Thymus (tissue), 11 donors: ENCODE data around the gene ALKBH4. TPM values are rescaled to one million over a fixed set of nuclear protein-coding genes. Genes with fewer than 3 reads are reported as not detected.

Source experiments
- DNase-seq, 9 donors: peaks; one replicate each; pipeline ENCODE4 v3.0.0-alpha.2; 2013; ENCODE audit warnings: low spot score in 9 of 9, low read depth in 6 of 9, missing footprints in 1 of 9
- H3K27ac ChIP-seq, 2 donors: one replicate each; pipeline ENCODE4 v1.5.1; 2013; ENCODE audit warnings: control low read depth in 1 of 2, low read depth in 1 of 2, low read length in 1 of 2, mild to moderate bottlenecking in 1 of 2, moderate library complexity in 1 of 2
- H3K27me3 ChIP-seq, 2 donors: one replicate each; pipeline ENCODE4 v1.5.1; 2013; ENCODE audit warnings: low read length in 1 of 2; ENCODE audit not compliant: control insufficient read depth in 2 of 2, insufficient read depth in 1 of 2
- H3K36me3 ChIP-seq, 2 donors: one replicate each; pipeline ENCODE4 v1.5.1; 2013; ENCODE audit warnings: low read length in 1 of 2, mild to moderate bottlenecking in 1 of 2, moderate library complexity in 1 of 2; ENCODE audit not compliant: control insufficient read depth in 2 of 2, insufficient read depth in 2 of 2
- H3K4me1 ChIP-seq, 2 donors: one replicate each; pipeline ENCODE4 v1.5.1; 2013; ENCODE audit warnings: low read length in 2 of 2; ENCODE audit not compliant: control insufficient read depth in 2 of 2, insufficient read depth in 2 of 2
- H3K4me3 ChIP-seq, 2 donors: one replicate each; pipeline ENCODE4 v1.5.1; 2013; ENCODE audit warnings: low read length in 2 of 2, control low read depth in 1 of 2, mild to moderate bottlenecking in 1 of 2
- H3K9me3 ChIP-seq, 2 donors: one replicate each; pipeline ENCODE4 v1.5.1; 2013; ENCODE audit warnings: low read length in 1 of 2, mild to moderate bottlenecking in 1 of 2; ENCODE audit not compliant: control insufficient read depth in 2 of 2, insufficient read depth in 1 of 2
- WGBS: extraction: QIAGEN DNeasy Blood & Tissue Kit; methylation state at CpG from one replicate; pipeline ENCODE4 v1.1.7; 2013; 5-methylcytosine and 5-hydroxymethylcytosine counted together
- polyA plus RNA-seq: library from polyadenylated mRNA; stranded (reverse); fragments of 200-250 nt; gene quantifications from one replicate; pipeline ENCODE4 v1.2.3, GENCODE V29; 2013
- total RNA-seq: library from RNA; stranded (reverse); fragments of 120-200 nt; gene quantifications from one replicate; pipeline ENCODE4 v1.2.4, GENCODE V29; 2013
- donor health status: healthy.

The ALKBH4 gene
- total and polyA plus RNA-seq, 2 donors = 10.0 to 11.4 TPM

GRCh38 chr7:102425639-102426267, 38.9 kb downstream of the ALKBH4 start:
- no peaks in the 10 kb centered on the region for H3K27me3 ChIP-seq
- DNase-seq = peak in 5 of 9 donors; percentile 63 to 89 (median 79)
- peaks cover 24 to 27% of the 10 kb centered on the region in 2 donors for H3K36me3 ChIP-seq
- peak overlapping the region; percentile 99 to 100 for H3K27ac ChIP-seq
- 43% methylated on average over 25 of the region's 25 CpGs for WGBS
- H3K9me3 ChIP-seq = peaks cover 0 to 2% of the 10 kb centered on the region in 2 donors
- peak overlapping the region; percentile 35 to 45 for H3K4me3 ChIP-seq
- peaks cover 41 to 78% of the 10 kb centered on the region in 2 donors for H3K4me1 ChIP-seq

DNA sequence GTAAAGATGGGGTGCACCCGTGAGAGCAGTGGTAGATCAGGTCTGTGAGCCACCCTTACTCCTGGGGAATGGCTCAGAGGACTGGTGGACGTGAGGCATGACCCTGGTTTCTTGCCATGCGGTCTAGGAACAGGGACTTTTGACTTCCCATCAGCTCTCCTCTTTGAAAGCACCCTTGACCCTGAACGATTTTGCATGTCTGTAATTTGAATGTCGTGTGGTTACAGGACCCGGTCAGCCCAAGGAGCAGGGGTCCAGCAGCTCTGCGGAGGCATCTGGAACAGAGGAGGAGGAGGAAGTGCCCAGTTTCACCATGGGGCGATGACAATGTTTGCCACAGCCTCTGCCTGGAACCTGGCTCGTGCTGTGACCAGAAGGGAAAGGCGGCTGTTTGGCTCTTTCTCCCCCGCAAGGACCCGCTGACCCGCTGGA, 39.9 kb downstream of the ALKBH4 start:
- H3K27me3 ChIP-seq = no peaks in the 10 kb centered on the region
- peaks cover 24 to 27% of the 10 kb centered on the region in 2 donors for H3K36me3 ChIP-seq
- H3K4me1 ChIP-seq = peaks cover 44 to 73% of the 10 kb centered on the region in 2 donors
- 92% methylated on average over 13 of the region's 13 CpGs for WGBS
- no peak overlapping the region for H3K4me3 ChIP-seq
- H3K27ac ChIP-seq = peak overlapping the region; percentile 99 to 100
- peaks cover 0 to 2% of the 10 kb centered on the region in 2 donors for H3K9me3 ChIP-seq
- DNase-seq = no peak

- no peak for DNase-seq
- no peaks in the 10 kb centered on the region for H3K27me3 ChIP-seq
- H3K9me3 ChIP-seq = peaks cover 0 to 2% of the 10 kb centered on the region in 2 donors
- WGBS = 77% methylated on average over 12 of the region's 12 CpGs
- peaks cover 27 to 29% of the 10 kb centered on the region in 2 donors for H3K36me3 ChIP-seq
- peak overlapping the region; percentile 62 to 100 for H3K27ac ChIP-seq
- no peak overlapping the region for H3K4me3 ChIP-seq
- H3K4me1 ChIP-seq = peaks cover 39 to 66% of the 10 kb centered on the region in 2 donors
These were observed 40.5 kb downstream of the ALKBH4 start for GRCh38 chr7:102424129-102424551.

DNA sequence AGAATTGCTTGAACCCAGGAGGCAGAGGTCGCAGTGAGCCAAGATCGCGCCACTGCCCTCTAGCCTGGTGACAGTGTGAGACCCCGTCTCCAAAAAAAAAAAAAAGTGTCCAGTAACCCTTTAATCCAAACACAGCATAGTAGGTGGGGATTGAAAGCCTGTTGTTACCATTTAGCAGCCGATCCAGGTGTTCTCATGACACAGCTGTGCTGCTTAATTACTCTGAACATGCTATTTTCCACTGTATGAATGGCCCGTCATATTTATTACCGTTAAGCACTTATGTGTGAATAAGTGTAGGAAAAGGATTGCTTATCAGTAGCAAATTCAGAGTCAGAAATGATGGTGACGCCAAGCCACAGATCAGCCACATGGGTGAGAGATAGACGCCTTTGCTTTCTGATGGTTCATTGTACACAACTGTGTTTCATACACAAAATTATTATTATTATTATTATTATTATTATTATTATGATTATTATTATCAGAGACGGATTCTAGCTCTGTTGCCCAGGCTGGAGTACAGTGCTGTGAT, 42.9 kb downstream of the ALKBH4 start:
- Histone ChIP-seq H3K36me3 (peaks cover 29 to 31% of the 10 kb centered on the region in 2 donors), H3K27me3 (no peaks in the 10 kb centered on the region), H3K27ac (no peak overlapping the region), H3K4me3 (no peak overlapping the region), H3K9me3 (peaks cover 0 to 2% of the 10 kb centered on the region in 2 donors), H3K4me1 (peaks cover 34 to 59% of the 10 kb centered on the region in 2 donors)
- WGBS = 96% methylated on average over 10 of the region's 10 CpGs
- no peak for DNase-seq

DNA sequence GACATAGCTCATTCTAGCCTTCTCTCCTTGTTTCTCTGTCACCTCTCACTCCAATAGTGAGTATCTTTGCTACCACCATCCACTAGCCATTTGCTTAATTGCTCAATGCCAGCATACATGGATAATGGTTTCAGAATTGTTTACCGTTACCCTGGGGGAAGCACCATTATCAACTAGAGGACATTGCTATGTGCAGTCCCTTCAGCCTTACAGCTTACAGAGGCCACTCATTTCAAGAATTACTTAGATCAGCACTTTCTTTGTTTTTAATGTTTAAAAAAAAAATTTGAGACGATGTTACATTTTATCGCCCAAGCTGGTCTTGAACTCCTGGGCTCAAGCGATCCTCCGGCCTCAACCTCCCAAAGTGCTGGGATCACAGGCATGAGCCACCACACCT, 46.1 kb downstream of the ALKBH4 start:
- no peaks in the 10 kb centered on the region for H3K9me3 ChIP-seq
- H3K4me3 ChIP-seq = no peak overlapping the region
- H3K27ac ChIP-seq = no peak overlapping the region
- no peak for DNase-seq
- peaks cover 11 to 46% of the 10 kb centered on the region in 2 donors for H3K4me1 ChIP-seq
- 98% methylated on average over 5 of the region's 5 CpGs for WGBS
- peaks cover 18 to 35% of the 10 kb centered on the region in 2 donors for H3K36me3 ChIP-seq
- no peaks in the 10 kb centered on the region for H3K27me3 ChIP-seq

DNA sequence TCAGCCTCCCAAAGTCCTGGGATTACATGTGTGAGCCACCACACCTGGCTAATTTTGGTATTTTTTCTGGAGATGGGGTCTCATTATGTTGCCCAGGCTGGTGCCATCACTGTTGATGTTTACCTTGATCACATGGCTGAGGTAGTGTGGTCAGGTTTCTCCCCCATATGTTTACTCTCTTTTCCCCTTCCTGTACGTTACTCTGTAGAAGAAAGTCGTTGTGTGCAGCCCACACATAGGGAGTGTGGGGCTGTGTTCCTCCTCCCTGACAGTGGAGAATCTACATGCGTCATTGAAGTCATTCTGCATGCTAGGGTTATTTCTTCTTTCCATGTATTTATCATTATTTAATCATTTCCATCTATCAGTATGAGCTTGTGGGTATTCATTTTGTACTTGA, 47.6 kb downstream of the ALKBH4 start:
- DNase-seq = peak in 1 of 9 donors; percentile 63
- Histone ChIP-seq H3K9me3 (no peaks in the 10 kb centered on the region), H3K27me3 (no peaks in the 10 kb centered on the region), H3K36me3 (peaks cover 23 to 48% of the 10 kb centered on the region in 2 donors), H3K4me3 (no peak overlapping the region), H3K27ac (peak overlapping the region in 1 of 2 donors; percentile 41), H3K4me1 (peaks cover 14 to 51% of the 10 kb centered on the region in 2 donors)
- WGBS = 39% methylated on average over 3 of the region's 3 CpGs

- H3K27ac ChIP-seq = peak overlapping the region; percentile 59 to 79
- no peaks in the 10 kb centered on the region for H3K27me3 ChIP-seq
- no peak for DNase-seq
- H3K36me3 ChIP-seq = peaks cover 17 to 50% of the 10 kb centered on the region in 2 donors
- peaks cover 14 to 50% of the 10 kb centered on the region in 2 donors for H3K4me1 ChIP-seq
- H3K4me3 ChIP-seq = no peak overlapping the region
- no peaks in the 10 kb centered on the region for H3K9me3 ChIP-seq
- 92% methylated on average over 6 of the region's 6 CpGs for WGBS
These were observed 48.3 kb downstream of the ALKBH4 start for GRCh38 chr7:102416406-102416805.

DNA sequence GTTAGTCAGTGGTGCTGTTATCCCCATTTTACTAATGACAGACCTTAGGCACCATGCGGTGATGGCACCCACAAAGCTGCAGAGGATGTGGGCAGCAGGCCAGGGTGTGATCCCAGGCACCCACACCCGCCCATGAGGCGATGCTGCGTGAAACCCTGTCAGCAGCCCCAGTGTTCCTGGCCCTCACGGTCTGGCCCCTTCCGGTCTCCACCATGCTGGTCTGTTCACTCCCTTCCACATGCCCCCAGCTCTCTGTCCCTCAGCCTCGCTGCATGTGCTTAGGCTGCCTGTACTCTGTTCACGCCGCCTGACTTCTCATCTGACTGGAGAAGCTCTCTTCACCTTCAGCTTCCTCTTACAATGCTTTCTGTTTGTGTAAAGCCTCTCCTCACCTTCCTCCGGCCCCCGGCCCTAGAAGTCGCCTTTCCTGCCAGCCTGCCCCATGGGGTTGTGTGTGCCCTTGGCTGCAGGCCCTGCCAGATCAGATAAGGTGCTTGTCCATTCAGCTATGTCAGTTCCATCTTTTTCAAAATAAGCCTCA, 48.9 kb downstream of the ALKBH4 start:
- DNase-seq = peak in 1 of 9 donors; percentile 56
- Histone ChIP-seq H3K4me1 (peaks cover 10 to 43% of the 10 kb centered on the region in 2 donors), H3K27me3 (no peaks in the 10 kb centered on the region), H3K4me3 (no peak overlapping the region), H3K36me3 (peaks cover 19 to 57% of the 10 kb centered on the region in 2 donors), H3K27ac (peak overlapping the region; percentile 79 to 86), H3K9me3 (no peaks in the 10 kb centered on the region)
- 61% methylated on average over 12 of the region's 12 CpGs for WGBS

- Histone ChIP-seq H3K36me3 (peaks cover 38 to 66% of the 10 kb centered on the region in 2 donors), H3K27ac (no peak overlapping the region), H3K27me3 (no peaks in the 10 kb centered on the region), H3K4me3 (no peak overlapping the region), H3K9me3 (no peaks in the 10 kb centered on the region), H3K4me1 (peaks cover 7 to 39% of the 10 kb centered on the region in 2 donors)
- DNase-seq = no peak
- WGBS = 97% methylated on average over 4 of the region's 4 CpGs
These were observed 51.1 kb downstream of the ALKBH4 start for GRCh38 chr7:102413611-102414010.
